H9 (cell line): ENCODE data around the gene PRR35. TPM values are rescaled to one million over a fixed set of nuclear protein-coding genes. Genes with fewer than 3 reads are reported as not detected.

Experiments
- DNase-seq: peaks from one replicate; pipeline ENCODE4 v3.0.0-alpha.2; 2017
- H2AFZ ChIP-seq: one replicate; pipeline ENCODE4 v1.6.1; 2013; ENCODE audit warnings: mild to moderate bottlenecking, low read length, control low read depth, moderate library complexity
- H2AK5ac ChIP-seq: 2 replicates; pipeline ENCODE4 v1.6.1; 2013; ENCODE audit warnings: low read length, control low read depth, mixed read lengths; ENCODE audit not compliant: insufficient read length
- H2BK120ac ChIP-seq: one replicate; pipeline ENCODE4 v1.6.1; 2013; ENCODE audit warnings: low read depth, mild to moderate bottlenecking, low read length, control low read depth, inconsistent platforms; ENCODE audit not compliant: poor library complexity, severe bottlenecking
- H2BK12ac ChIP-seq: 2 replicates; pipeline ENCODE4 v1.6.1; 2013; ENCODE audit warnings: low read length, control low read depth, mixed read lengths, low read depth; ENCODE audit not compliant: insufficient read length
- H2BK15ac ChIP-seq: 2 replicates; pipeline ENCODE4 v1.6.1; 2013; ENCODE audit warnings: low read depth, low read length, control low read depth
- H2BK20ac ChIP-seq: one replicate; pipeline ENCODE4 v1.6.1; 2013; ENCODE audit warnings: low read depth, mild to moderate bottlenecking, low read length, control low read depth, inconsistent platforms; ENCODE audit not compliant: poor library complexity, severe bottlenecking
- H2BK5ac ChIP-seq: 2 replicates; pipeline ENCODE4 v1.6.1; 2013; ENCODE audit warnings: low read length, control low read depth, mixed read lengths; ENCODE audit not compliant: insufficient read length
- H3K14ac ChIP-seq: 2 replicates; pipeline ENCODE4 v1.6.1; 2013; ENCODE audit warnings: low read length, control low read depth; ENCODE audit not compliant: insufficient read depth
- H3K18ac ChIP-seq: 2 replicates; pipeline ENCODE4 v1.6.1; 2013; ENCODE audit warnings: low read depth, mild to moderate bottlenecking, mixed read lengths, low read length, control low read depth; ENCODE audit not compliant: insufficient read length
- H3K23ac ChIP-seq: 2 replicates; pipeline ENCODE4 v1.6.1; 2013; ENCODE audit warnings: low read length, control low read depth, mixed read lengths, low read depth; ENCODE audit not compliant: insufficient read length
- H3K23me2 ChIP-seq: 2 replicates; pipeline ENCODE4 v1.6.1; 2013; ENCODE audit warnings: low read depth, mild to moderate bottlenecking, mixed read lengths, low read length, control low read depth; ENCODE audit not compliant: insufficient read length, poor library complexity, severe bottlenecking
- H3K27ac ChIP-seq: 2 replicates; pipeline ENCODE4 v1.5.1; 2013; ENCODE audit warnings: low read length, control low read depth, mixed read lengths, low read depth; ENCODE audit not compliant: insufficient read length
- H3K27me3 ChIP-seq: 2 replicates; pipeline ENCODE4 v1.6.1; 2013; ENCODE audit warnings: low read length, control low read depth, inconsistent platforms; ENCODE audit not compliant: insufficient read depth
- H3K4ac ChIP-seq: 2 replicates; pipeline ENCODE4 v1.6.1; 2013; ENCODE audit warnings: low read depth, mild to moderate bottlenecking, control low read depth, inconsistent platforms, low read length, moderate library complexity
- H3K4me1 ChIP-seq: 2 replicates; pipeline ENCODE4 v1.6.1; 2013; ENCODE audit warnings: low read length, control low read depth, inconsistent platforms; ENCODE audit not compliant: insufficient read depth
- H3K4me2 ChIP-seq: 2 replicates; pipeline ENCODE4 v1.6.1; 2013; ENCODE audit warnings: low read length, control low read depth, mixed read lengths; ENCODE audit not compliant: insufficient read length, insufficient read depth
- H3K56ac ChIP-seq: 2 replicates; pipeline ENCODE4 v1.6.1; 2013; ENCODE audit warnings: low read depth, mild to moderate bottlenecking, mixed read lengths, low read length, control low read depth; ENCODE audit not compliant: insufficient read length
- H3K79me1 ChIP-seq: 2 replicates; pipeline ENCODE4 v1.6.1; 2013; ENCODE audit warnings: low read depth, mild to moderate bottlenecking, moderate library complexity, low read length, control low read depth, inconsistent platforms; ENCODE audit not compliant: insufficient read depth, poor library complexity, severe bottlenecking
- H3K79me2 ChIP-seq: 2 replicates; pipeline ENCODE4 v1.6.1; 2013; ENCODE audit warnings: low read length, control low read depth, inconsistent platforms; ENCODE audit not compliant: insufficient read depth
- H3K9ac ChIP-seq: 2 replicates; pipeline ENCODE4 v1.6.1; 2013; ENCODE audit warnings: low read length, control low read depth, mixed read lengths; ENCODE audit not compliant: insufficient read length; ENCODE audit errors: extremely low read depth
- H3K9me3 ChIP-seq: one replicate; pipeline ENCODE4 v1.6.1; 2013; ENCODE audit warnings: low read depth, low read length, inconsistent platforms; ENCODE audit not compliant: control insufficient read depth
- H3T11ph ChIP-seq: one replicate; pipeline ENCODE4 v1.6.1; 2013; ENCODE audit warnings: mild to moderate bottlenecking, low read length, control low read depth, inconsistent platforms
- H4K20me1 ChIP-seq: one replicate; pipeline ENCODE4 v1.6.1; 2013; ENCODE audit not compliant: control insufficient read depth, insufficient read length, insufficient read depth
- H4K5ac ChIP-seq: 2 replicates; pipeline ENCODE4 v1.6.1; 2013; ENCODE audit warnings: low read depth, mild to moderate bottlenecking, mixed read lengths, low read length, control low read depth; ENCODE audit not compliant: insufficient read length
- H4K8ac ChIP-seq: replicated peaks from 2 replicates; pipeline ENCODE4 v1.6.1; 2013; ENCODE audit warnings: low read length, control low read depth, mixed read lengths, low read depth; ENCODE audit not compliant: insufficient read length
- H4K91ac ChIP-seq: 2 replicates; pipeline ENCODE4 v1.6.1; 2013; ENCODE audit warnings: low read depth, mild to moderate bottlenecking, moderate library complexity, mixed read lengths, low read length, control low read depth; ENCODE audit not compliant: insufficient read length
- H3K27ac Mint-ChIP-seq, 3 experiments: 2 replicates in 2 of 3; 3 replicates in 1 of 3; pipeline ENCODE4 v1.8.0; 2020 to 2021; ENCODE audit warnings: mixed read lengths in 3 of 3, mild to moderate bottlenecking in 1 of 3, moderate library complexity in 1 of 3
- H3K27me3 Mint-ChIP-seq: 2 replicates; pipeline ENCODE4 v1.8.0; 2021; ENCODE audit warnings: low read depth, mild to moderate bottlenecking, moderate library complexity, mixed read lengths
- H3K36me3 Mint-ChIP-seq, 3 experiments: 2 replicates in 2 of 3; 3 replicates in 1 of 3; pipeline ENCODE4 v1.8.0; 2020 to 2021; ENCODE audit warnings: low read depth in 3 of 3, mixed read lengths in 3 of 3; ENCODE audit not compliant: insufficient read depth in 1 of 3
- H3K4me1 Mint-ChIP-seq, 2 experiments: 2 replicates each; pipeline ENCODE4 v1.8.0; 2020; ENCODE audit warnings: mixed read lengths in 2 of 2
- H3K4me3 Mint-ChIP-seq, 2 experiments: 2 replicates in 1 of 2; 3 replicates in 1 of 2; pipeline ENCODE4 v1.8.0; 2020 to 2021; ENCODE audit warnings: mild to moderate bottlenecking in 2 of 2, mixed read lengths in 2 of 2, moderate library complexity in 1 of 2
- H3K9me3 Mint-ChIP-seq, 2 experiments: 2 replicates in 1 of 2; 3 replicates in 1 of 2; pipeline ENCODE4 v1.8.0; 2020; ENCODE audit warnings: mild to moderate bottlenecking in 2 of 2, mixed read lengths in 2 of 2, moderate library complexity in 1 of 2
- CTCF ChIP-seq: fragments of 200-600 bp; sonication (generic); conservative IDR thresholded peaks from 3 replicates; pipeline ENCODE4 v1.8.0; 2021; ENCODE audit warnings: antibody characterized with exemption, mild to moderate bottlenecking
- WGBS: extraction: QIAGEN DNeasy Blood & Tissue Kit; methylation state at CpG from one replicate; pipeline ENCODE4 v1.1.7; 2013; ENCODE audit warnings: missing lambda C conversion rate, low lambda C conversion rate, mixed read lengths; ENCODE audit not compliant: insufficient read length; ENCODE audit errors: extremely low coverage; 5-methylcytosine and 5-hydroxymethylcytosine counted together
- total RNA-seq: library from RNA; stranded (reverse); gene quantifications from 2 replicates; pipeline ENCODE4 v1.2.1, GENCODE V29; 2021

Gene PRR35
- total RNA-seq, 1 experiment from 2014 or later: 0.33 TPM

- no peak overlapping the region for H3K23ac ChIP-seq
- H3K18ac ChIP-seq: no peak overlapping the region
- no peak overlapping the region for H3T11ph ChIP-seq
- no peak overlapping the region for H3K4me2 ChIP-seq
- H4K91ac ChIP-seq: no peak overlapping the region
- H3K27me3 ChIP-seq: no peaks in the 10 kb centered on the region
- H3K36me3 Mint-ChIP-seq: peaks cover 9 to 22% (median 19%) of the 10 kb centered on the region in 3 experiments
- H2BK12ac ChIP-seq: no peak overlapping the region
- no peak overlapping the region for H2BK15ac ChIP-seq
- H3K79me2 ChIP-seq: no peaks in the 10 kb centered on the region
- H3K23me2 ChIP-seq: no peaks in the 10 kb centered on the region
- no peak overlapping the region for H3K9ac ChIP-seq
- H3K4me3 Mint-ChIP-seq: no peak overlapping the region
- no peak overlapping the region for H3K56ac ChIP-seq
- no peak for TF ChIP-seq CTCF
- no peaks in the 10 kb centered on the region for H3K79me1 ChIP-seq
- H2BK120ac ChIP-seq: no peak overlapping the region
- H3K14ac ChIP-seq: no peak overlapping the region
- H3K27me3 Mint-ChIP-seq: no peaks in the 10 kb centered on the region
- no peak overlapping the region for H4K8ac ChIP-seq
- peak overlapping the region in 1 of 3 experiments; percentile 95; a peak in 2 of 7 replicates for H3K27ac Mint-ChIP-seq
- DNase-seq: no peak
- WGBS: no CpG with 5 or more reads among the region's 10 CpGs
- H3K9me3 Mint-ChIP-seq: no peaks in the 10 kb centered on the region
- no peak overlapping the region for H2AK5ac ChIP-seq
- no peaks in the 10 kb centered on the region for H3K4me1 ChIP-seq
- no peaks in the 10 kb centered on the region for H3K4me1 Mint-ChIP-seq
- no peak overlapping the region for H3K27ac ChIP-seq
- no peak overlapping the region for H2BK5ac ChIP-seq
- no peak overlapping the region for H3K4ac ChIP-seq
- no peak overlapping the region for H4K5ac ChIP-seq
- no peaks in the 10 kb centered on the region for H3K9me3 ChIP-seq
- H4K20me1 ChIP-seq: no peaks in the 10 kb centered on the region
- H2BK20ac ChIP-seq: no peak overlapping the region
- no peak overlapping the region for H2AFZ ChIP-seq
Measured at GRCh38 chr16:513950-514349, 46.2 kb upstream of the PRR35 start.
